H7 (cell line): Measurements from ENCODE around the gene TTC7B. TPM values are rescaled to one million over a fixed set of nuclear protein-coding genes. Genes with fewer than 3 reads are reported as not detected.

ENCODE experiments used
- DNase-seq: peaks from one replicate; pipeline ENCODE4 v3.0.0; 2012
- H3K27me3 ChIP-seq: 2 replicates; pipeline ENCODE4 v1.6.0; 2011; ENCODE audit warnings: mild to moderate bottlenecking, low read length; ENCODE audit not compliant: control insufficient read depth, insufficient read depth
- H3K36me3 ChIP-seq: replicated peaks from 2 replicates; pipeline ENCODE4 v1.5.1; 2011; ENCODE audit warnings: low read length; ENCODE audit not compliant: control insufficient read depth, insufficient read depth
- H3K4me3 ChIP-seq: 2 replicates; pipeline ENCODE4 v1.5.1; 2011; ENCODE audit warnings: low read depth, mild to moderate bottlenecking, control low read depth, low read length, moderate library complexity; ENCODE audit not compliant: insufficient read depth
- total RNA-seq: library from RNA; depleted of rRNA; stranded (reverse); fragments of >200 nt; shearing (Covaris generic); gene quantifications from 2 replicates; pipeline ENCODE4 v1.2.3, GENCODE V29; 2014

The TTC7B gene
- total RNA-seq, 1 experiment from 2014 or later, result 27.4 TPM

GRCh38 chr14:90818715-90819114, 2.5 kb upstream of the TTC7B start:
- no peak for DNase-seq
- no peaks in the 10 kb centered on the region; the same call in 1 of the 2 replicates for H3K27me3 ChIP-seq
- H3K4me3 ChIP-seq, result no peak overlapping the region
- no peaks in the 10 kb centered on the region for H3K36me3 ChIP-seq

GRCh38 chr14:90816681-90817436, 629 bp upstream of the TTC7B start:
- peak overlapping the region; percentile 29 for H3K4me3 ChIP-seq
- H3K27me3 ChIP-seq, result no peaks in the 10 kb centered on the region; the same call in 1 of the 2 replicates
- DNase-seq, result no peak
- H3K36me3 ChIP-seq, result no peaks in the 10 kb centered on the region

GRCh38 chr14:90815572-90815821, 733 bp downstream of the TTC7B start:
- Histone ChIP-seq H3K4me3 (peak overlapping the region; percentile 66), H3K36me3 (no peaks in the 10 kb centered on the region), H3K27me3 (no peaks in the 10 kb centered on the region; the same call in 1 of the 2 replicates)
- DNase-seq, result no peak

DNA sequence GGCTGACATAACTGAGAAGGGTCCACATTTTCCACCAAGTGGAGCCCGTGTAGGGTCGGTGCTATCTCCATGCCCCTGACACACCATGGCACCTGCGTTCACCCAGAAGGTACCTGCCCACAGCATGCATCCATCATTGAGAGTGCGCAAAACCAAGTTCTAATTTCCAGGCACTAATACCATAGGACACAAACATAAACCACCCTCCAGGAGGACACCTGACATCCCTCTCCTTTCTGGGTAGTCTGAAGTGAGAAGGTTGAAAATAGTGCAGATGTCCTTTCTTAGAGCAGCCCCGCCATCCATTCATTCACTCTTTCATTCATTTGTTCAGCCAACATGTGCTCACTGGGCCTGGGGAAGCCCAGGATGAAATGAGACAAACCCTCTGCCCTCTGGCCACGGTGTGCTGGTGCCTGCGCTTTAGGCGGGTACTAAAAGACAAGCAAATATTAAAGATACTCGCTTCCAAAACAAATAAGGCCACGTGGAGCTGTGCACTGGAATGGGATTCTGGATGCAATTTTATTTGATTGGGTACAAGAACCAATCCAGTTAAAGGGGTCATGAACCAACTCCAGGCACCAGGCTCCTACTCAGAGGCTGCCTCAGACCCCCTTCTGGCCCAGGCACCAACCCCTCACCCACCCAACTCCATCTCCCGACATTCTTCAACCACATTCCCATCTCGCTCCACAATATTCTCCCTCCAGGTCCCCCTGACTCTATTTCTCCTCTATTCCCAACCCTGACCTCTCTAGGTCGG, 1.2 kb downstream of the TTC7B start:
- no peaks in the 10 kb centered on the region; the same call in 1 of the 2 replicates for H3K27me3 ChIP-seq
- peak; percentile 53 for DNase-seq
- H3K36me3 ChIP-seq, result no peaks in the 10 kb centered on the region
- H3K4me3 ChIP-seq, result peak overlapping the region; percentile 66

DNA sequence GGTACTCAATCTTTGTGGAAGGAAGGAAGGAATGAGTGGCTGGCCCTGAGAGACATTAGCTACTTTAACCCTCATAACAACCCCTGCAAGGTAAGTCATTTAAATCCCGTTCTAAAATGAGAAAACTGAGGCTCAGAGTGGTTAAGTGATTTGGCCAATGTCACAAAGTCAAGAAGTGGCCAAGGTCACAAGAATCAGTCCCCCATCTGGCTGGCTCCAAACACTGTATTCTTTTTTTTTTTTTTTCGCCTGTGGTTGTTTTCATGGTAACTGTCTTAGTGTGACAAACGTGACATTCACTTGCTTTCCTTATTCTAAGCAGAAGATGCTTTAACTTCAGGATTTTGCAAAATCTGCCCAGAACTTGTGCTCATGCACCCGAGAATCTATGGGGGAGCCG, 2.8 kb downstream of the TTC7B start:
- H3K4me3 ChIP-seq, result no peak overlapping the region
- no peaks in the 10 kb centered on the region; the same call in 1 of the 2 replicates for H3K27me3 ChIP-seq
- no peaks in the 10 kb centered on the region for H3K36me3 ChIP-seq
- no peak for DNase-seq

DNA sequence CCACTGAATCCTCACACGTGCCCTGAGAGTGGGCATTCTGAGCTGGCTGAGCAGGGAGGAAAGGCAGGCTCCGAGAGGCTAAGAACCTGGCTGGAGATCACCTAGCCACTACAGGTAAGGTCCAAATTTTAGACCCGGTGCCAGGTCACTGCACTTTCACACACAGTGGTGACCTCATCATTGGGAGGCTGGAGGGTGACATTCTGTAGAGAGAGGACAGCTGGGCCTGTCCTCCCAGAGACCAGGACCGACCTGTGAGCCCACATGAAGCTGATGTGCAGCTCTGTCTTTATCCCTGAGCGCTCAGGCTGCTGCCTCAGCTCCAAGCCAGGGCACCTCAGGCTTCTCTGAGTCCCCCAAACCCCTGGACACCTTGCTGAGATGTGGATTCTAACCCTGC, 4.1 kb downstream of the TTC7B start:
- no peak for DNase-seq
- Histone ChIP-seq H3K36me3 (no peaks in the 10 kb centered on the region), H3K4me3 (no peak overlapping the region), H3K27me3 (no peaks in the 10 kb centered on the region; the same call in 1 of the 2 replicates)

- Histone ChIP-seq H3K27me3 (no peaks in the 10 kb centered on the region; the same call in 1 of the 2 replicates), H3K4me3 (no peak overlapping the region), H3K36me3 (no peaks in the 10 kb centered on the region)
- no peak for DNase-seq
Measured at GRCh38 chr14:90811641-90812040, 4.6 kb downstream of the TTC7B start.

DNA sequence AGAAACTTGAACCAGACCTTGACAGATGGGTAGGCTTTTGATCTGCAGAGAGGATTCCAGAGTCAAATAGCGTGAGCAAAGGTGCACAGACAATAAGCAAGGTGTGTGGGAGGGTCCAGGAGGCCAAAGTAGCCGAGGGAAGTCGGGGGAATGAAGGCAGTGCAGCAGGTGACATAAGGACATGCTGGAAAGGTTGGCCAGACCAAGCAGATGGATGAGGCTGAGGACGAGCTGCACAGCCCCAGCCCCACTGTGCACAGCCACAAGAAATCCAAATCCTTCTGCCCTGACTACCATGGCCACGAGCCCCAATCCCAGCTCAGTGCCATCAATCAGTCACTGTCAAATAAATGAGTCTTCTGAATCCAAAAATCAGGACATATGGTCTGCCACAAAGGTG, 5.4 kb downstream of the TTC7B start:
- Histone ChIP-seq H3K36me3 (no peaks in the 10 kb centered on the region), H3K27me3 (no peaks in the 10 kb centered on the region; the same call in 1 of the 2 replicates), H3K4me3 (no peak overlapping the region)
- DNase-seq, result no peak

- no peaks in the 10 kb centered on the region; the same call in 1 of the 2 replicates for H3K27me3 ChIP-seq
Measured at GRCh38 chr14:90809530-90810312, 6.5 kb downstream of the TTC7B start.

DNA sequence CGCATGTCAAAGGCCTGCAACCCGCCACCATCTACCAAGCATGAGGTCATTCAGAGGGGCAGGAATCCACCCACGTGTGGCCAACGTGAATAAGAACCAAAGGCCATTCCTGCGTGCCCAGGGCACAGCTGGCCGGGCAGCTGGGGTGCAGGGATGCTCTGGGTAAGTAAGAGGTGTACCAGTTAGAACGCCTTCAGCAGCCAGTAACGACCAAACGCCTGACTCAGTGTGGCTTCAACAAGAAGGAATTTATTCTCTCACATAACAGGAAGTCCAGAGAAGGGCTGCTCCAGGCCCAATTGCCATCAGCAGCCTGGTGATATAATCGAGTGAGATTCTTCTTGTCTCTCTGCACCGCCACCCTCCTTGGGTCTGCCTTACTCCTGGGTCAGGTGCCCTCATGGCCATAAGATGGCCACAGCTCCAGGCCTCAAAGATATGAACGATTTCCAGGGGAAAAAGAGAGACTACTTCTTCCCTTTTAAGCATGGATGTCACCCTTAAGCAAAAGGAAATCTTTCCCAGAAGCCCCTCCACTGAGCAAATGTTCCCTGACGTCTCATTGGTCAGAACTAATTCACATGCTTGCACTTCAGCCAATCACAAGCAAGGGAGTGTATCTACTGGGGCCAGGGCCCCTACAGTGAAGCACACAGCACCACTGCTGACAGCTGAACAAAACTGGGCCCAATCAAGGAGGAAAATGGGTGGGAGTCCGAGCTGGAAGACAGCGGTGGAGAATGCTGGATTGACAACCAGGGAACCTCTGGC, 7.3 kb downstream of the TTC7B start:
- Histone ChIP-seq H3K36me3 (no peaks in the 10 kb centered on the region), H3K4me3 (no peak overlapping the region), H3K27me3 (no peaks in the 10 kb centered on the region)
- no peak for DNase-seq

More at GRCh38 chr14:90809530-90810312, 6.5 kb downstream of the TTC7B start:
- no peak overlapping the region for H3K4me3 ChIP-seq
- no peak for DNase-seq
- H3K36me3 ChIP-seq, result no peaks in the 10 kb centered on the region

- Histone ChIP-seq H3K36me3 (no peaks in the 10 kb centered on the region), H3K27me3 (no peaks in the 10 kb centered on the region), H3K4me3 (no peak overlapping the region)
- no peak for DNase-seq
Measured at GRCh38 chr14:90807060-90807459, 9.2 kb downstream of the TTC7B start.

GRCh38 chr14:90805662-90806540, 10.3 kb downstream of the TTC7B start:
- DNase-seq, result no peak
- H3K4me3 ChIP-seq, result no peak overlapping the region
- H3K36me3 ChIP-seq, result no peaks in the 10 kb centered on the region
- no peaks in the 10 kb centered on the region for H3K27me3 ChIP-seq

- Histone ChIP-seq H3K36me3 (no peaks in the 10 kb centered on the region), H3K4me3 (no peak overlapping the region), H3K27me3 (no peaks in the 10 kb centered on the region)
- no peak for DNase-seq
Measured at GRCh38 chr14:90805084-90805391, 11.2 kb downstream of the TTC7B start.
